MV-4-11 (cell line): ENCODE measurements around the gene SPATA6L.

Source experiments
- DNase-seq: peaks from one replicate; lab custom pipeline; 2025; lab: John Stamatoyannopoulos, UW

Gene SPATA6L

DNA sequence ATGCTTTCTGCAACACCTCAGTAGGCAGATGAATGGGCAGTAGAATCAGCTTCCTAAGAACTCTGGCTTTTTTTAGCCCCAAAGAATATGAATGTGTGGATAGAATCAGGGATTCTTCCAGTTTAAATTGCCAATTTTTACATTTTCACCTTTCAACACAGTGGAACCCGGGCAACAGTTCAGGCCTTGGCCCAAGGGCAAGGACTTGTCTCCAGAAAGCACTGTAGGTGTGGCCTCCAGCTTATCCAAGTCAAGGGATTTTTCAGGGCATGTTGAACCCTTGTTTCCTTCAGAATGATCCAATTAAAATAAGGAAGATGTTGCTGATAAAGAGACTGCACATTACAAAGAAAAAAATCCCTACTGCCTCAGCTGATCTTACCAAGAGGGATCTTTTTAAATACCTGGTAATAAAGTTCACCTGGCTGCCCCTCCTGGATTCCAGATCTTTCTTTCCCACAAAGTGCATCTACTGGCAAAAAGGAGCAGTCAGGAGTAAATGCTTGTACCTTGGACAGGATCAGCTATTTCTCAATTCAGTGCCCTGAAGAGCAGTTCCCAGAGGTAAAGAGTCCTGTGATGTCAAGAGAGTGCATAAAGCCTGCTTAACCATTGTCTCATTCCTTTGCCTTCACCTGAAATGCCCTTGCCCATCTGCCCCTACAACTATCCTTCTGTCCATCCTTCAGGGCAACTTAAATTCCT lies 84.3 kb downstream of the SPATA6L start:
- DNase-seq = no peak

DNA sequence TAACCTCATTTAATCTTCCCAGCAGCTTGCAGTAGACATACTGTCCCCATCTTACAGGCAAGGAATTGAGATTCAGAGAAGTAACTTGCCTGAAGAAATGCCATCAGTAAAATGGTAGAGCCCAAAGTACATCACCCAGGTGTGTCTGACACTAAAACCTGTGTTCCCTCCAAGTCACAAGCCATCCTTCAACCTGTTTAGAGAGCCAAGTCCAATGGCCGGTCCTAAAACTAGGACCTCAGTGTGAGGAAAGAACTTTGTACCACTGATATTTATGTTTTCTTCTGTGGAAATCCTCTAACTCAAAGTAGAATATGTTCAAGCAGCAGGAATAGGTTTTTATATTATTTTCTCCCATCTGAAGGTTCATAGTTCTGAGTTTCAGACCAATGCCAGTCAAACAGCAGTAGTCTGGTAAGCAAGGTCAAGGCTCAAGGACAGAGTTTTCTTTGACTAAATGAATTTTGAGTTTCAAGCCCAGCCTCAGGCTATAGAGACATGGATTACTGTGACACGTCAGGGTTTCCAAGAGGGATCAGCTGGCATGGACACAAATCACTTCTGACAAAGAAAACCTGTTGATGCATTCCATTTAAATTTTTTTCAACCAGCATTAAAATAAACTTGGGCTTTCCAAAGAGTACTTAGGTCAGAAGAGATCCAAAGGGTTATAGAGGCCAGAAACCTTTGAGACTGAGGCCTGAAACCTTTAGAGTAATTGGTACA lies 85.1 kb downstream of the SPATA6L start:
- DNase-seq = no peak

DNA sequence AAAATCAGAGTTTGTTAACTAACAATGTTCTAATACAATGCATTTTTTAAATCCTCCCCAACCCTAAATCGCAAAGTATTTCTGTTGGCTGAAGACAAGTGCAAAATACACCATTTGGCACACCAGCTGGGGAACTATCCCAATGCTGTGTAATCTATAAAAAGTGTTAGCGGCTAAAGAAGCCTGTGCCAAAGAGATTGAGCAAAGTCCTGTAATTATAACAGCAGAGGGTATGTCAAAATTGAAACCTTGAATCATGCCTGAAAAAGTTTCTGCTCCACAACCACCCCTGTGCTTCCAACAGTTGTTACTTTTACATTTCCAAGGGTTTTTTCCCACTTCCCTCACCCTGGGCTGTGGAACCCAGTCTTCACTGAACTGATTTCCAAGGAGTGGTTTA lies 87.3 kb downstream of the SPATA6L start:
- DNase-seq = no peak

DNA sequence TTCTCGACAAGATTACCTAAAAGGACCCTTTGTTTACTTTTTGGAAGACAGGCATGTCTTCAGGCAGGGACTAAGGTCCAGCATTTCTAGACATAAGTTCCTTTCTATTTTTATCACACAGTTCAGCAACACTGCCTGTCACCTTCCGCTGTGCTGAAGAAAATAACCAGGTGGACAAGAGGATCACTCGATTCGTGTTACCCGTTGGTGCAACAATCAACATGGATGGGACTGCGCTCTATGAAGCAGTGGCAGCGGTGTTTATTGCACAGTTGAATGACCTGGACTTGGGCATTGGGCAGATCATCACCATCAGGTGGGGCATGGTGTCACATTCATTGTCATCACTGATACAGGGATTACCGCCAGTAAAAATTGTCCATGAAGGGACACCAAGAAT lies 89.8 kb downstream of the SPATA6L start:
- no peak for DNase-seq

DNA sequence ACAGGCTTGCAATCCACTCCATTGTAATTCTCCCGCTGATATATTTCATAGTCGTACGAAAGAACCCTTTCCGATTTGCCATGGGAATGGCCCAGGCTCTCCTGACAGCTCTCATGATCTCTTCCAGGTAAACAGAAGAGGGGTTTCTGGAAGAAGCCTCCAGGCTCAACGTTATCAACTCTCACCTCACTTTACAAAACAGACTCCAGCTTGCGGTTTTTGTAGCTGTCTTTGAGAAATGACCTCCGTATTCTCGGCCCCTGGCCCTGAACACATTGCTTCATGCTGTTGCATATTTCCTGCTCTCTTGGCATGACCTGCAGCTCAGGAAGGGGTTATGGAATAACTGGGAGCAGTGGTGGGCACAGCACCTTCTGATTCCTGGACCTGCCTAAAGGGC lies 90.3 kb downstream of the SPATA6L start:
- no peak for DNase-seq

DNA sequence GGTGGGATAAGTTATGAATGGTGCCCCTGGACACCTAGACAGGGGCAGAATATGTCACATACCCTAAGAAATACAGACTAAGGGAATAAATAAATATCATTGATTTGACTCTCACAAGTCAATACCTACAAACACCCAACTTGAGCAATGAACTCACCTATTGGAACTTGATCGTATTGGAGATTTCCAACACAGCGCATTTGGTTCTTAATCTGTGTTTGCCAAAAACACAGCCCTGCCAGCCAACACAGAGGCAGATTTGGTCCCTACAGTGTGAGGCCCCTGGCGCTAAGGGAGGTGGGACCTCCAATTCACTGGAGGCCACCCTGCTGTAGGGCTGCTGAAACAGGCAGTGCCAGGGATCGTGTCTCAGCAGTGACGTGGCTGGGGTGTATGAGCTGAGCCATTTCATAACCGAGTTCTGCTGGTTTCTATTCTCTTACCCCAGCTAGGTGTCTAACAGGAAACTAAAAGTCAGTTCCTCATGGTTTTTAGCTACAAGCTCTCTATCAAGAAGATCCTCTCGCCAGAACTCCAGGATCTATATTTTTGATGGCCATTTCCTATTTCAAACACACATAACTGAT lies 91.5 kb downstream of the SPATA6L start:
- no peak for DNase-seq

DNA sequence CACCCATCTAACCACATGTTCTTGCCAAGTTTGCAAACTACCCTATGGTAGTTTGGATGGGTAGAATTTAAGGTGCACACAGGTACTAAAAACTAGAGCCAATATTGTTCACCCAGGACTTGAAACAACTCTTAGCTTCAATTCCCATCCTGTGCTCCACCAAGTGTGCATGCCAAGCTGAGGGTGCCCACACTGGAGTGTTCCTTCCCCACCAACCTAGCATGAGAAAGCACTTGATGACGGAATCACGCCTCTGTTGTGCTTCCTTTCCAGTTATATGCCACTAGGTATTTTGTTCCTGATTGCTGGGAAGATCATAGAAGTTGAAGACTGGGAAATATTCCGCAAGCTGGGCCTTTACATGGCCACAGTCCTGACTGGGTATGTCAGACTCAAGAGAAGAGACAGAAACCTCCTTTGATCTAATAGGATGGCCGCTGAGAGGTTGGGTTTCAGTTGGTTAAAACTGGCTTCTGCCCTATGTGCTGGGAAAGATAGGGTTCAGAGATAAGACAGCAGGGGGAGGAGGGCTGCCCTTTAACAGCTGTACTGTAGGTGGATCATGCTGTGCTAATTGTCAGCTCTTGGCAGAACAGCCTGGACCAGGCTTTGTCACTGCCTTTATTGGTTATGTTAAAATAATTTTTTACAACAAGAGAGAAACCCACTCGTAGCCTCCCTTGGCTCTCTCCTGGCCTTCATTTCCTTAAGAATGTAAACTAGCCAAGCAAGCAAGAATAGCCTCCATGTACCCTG lies 92.5 kb downstream of the SPATA6L start:
- no peak for DNase-seq

DNA sequence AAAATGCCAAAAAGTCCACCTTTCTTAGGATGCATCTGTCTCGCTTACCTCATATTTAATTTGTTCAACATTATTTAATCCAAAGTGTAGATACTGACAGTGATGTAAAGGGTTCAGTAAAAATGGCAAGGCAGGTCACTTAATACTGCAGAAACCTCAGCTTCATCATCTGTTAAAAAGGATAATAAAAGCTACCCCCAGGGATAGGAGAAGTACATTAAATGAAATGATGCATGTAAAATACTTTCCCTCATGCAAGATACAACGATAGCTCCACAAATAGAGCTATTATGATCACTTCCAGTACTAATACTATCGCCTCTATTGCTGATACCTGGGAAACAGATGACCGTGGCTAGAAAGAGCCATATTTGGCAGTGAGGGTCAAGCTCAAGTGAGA lies 93.1 kb downstream of the SPATA6L start:
- no peak for DNase-seq

DNA sequence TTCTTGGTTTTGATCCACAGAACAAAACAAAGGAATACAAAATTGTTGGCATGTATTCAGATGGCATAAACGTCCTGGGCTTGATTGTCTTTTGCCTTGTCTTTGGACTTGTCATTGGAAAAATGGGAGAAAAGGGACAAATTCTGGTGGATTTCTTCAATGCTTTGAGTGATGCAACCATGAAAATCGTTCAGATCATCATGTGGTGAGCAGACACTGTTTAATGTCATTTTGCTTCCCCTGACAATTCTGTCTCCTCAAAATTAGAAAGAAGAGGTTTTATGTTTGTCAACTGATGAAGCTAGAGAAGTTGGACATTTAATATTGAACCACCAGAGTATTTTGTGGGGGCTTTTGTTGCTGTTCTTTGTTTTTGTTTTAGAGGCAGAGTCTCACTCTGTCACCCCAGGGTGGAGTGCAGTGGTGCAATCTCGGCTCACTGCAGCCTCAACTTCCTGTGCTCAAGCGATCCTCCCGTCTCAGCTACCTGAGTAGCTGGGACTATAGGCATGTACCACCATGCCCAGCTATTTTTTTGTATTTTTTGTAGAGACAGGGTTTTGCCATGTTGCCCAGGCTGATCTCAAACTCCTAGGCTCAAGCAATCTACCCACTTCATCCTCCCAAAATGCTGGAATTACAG lies 94.0 kb downstream of the SPATA6L start:
- DNase-seq = no peak

DNA sequence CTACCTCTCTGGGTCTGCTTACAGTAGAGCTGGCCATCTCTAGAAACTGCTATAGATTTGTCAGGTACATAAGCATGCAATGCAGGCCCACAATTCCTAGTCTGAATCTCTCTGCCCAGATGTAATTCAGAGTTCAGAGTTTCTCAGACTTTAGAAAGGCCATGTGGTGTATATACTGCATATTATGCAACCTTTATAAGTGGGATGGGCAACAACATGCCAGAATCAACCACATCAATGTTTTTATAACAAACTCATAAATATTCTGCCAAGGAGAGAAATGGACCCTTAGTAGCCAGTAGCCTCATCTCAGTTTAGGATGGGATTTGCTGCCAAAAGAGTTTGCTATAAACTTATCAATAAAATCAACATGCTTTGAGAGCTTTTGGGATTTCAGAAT lies 97.2 kb downstream of the SPATA6L start:
- no peak for DNase-seq

DNA sequence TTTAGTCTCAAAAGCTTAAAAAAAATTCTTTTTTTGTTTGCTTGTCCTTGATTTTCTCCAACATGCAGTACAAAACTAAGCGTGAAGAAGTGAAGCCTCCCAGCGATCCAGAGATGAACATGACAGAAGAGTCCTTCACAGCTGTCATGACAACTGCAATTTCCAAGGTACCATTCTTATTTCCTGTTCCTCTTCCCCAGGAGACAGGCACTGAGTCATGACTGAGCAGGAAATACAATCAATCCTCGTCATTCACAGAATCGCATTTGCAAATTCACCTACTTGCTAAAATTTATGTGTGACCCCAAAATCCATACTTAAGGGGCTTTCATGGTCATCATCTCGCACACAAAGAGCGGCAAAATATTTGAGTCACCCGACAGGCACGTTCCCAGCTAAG lies 98.7 kb downstream of the SPATA6L start:
- DNase-seq = no peak

DNA sequence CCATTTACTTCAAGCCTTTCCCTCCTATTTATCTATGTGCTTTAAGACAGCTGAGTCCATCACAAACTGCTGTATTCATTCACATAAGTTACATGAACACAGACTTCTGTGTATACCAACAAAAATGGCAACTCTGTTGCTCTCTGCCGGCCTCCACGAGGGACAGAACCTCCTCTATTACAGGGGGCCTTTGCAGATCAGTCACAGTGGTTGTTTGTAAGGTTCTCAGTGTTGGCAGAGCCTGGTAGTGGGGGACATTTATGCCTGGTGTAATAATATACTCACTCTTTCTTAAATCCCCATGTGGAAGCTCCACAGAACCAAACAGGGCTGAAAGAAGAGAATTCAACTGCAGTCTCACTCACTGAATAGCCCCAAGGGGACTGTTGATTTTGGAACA lies 99.5 kb downstream of the SPATA6L start:
- no peak for DNase-seq

DNA sequence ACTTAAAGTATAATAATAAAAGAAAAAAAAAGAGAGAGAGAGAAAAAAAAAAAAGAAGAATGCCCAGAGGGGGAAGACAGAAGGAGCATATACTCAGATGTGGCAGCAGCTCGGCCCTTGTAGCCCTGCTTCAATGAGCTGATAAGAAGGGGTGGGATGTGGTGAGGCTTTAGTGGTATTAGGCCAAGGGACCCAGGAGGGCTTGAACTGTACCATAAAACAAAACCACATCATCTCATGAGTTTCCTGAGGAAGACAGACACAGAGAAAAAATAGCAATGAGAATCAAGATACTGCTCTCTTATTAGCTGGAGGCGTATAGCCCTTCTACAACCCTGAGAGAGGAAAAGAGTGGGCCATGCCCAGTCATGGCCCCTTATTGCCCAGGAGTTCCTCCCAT lies 103.2 kb downstream of the SPATA6L start:
- DNase-seq = no peak

DNA sequence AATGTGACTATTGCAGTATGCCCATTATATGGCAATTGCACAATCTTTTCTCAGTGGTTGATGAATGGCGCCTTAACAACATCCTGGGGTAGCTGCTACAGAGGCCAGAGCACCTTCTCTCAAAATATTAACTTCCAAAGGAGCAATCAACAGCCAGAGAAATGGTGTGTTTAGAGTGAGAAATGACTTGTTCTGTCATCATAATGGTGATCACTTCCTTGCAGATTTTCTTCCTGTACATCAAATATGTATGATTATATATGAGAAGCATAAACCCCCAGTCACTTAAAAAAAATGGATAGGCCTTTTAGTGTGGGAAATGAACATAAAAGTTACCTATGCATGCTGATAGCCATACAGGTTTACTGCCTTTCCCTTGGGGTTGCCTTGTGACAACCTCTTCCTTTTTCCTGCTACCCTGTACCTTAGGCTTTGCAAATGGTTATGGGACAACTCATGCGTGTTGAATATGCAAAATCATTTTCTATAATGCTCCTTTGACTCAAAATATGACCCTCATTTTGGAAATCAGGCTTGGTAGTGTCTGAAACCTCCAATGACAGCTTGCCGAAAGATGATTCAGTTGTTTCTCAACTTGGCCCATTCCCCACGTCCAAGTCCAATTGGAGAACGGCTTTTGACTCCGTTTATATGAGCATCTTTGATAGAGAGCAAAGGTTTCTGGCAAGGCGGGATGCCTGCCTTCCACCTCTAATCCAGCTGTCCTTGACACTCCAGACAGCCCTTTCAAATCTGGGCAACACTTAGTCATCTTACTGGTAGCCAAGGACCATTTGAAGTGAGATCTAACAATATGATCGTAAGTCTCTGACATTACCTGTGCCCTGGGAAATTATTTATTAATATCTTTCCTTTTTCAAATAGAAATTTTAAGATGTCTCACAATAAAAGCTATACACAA lies 106.8 kb downstream of the SPATA6L start:
- no peak for DNase-seq

DNA sequence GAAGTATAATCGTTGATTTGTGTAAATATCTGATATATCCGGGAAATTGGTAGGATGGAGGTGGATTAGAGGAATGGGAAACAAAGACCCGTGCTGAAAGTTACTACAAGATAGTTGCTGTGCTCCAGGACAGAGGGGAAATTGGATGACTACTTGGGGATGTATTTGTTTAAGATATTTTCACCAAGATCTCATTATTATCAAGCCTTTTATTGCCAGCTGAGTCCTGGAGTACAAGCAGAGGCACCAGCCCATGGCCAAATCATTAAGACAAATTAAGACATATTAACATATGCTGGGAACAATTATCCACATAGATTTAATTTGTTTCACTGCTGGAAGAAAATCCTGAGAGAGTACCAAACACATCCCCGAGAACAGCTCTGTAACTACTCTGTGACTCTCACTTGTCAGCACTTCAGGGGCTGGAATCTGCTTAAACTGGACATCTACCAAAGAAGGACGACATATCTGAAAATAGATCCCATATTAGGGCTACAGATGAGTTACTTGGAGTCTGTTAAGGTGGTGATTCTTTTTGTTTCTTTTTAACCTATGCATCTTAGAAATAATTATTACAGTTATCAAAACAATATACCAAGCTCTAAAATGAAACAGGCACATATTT lies 107.8 kb downstream of the SPATA6L start:
- no peak for DNase-seq

DNA sequence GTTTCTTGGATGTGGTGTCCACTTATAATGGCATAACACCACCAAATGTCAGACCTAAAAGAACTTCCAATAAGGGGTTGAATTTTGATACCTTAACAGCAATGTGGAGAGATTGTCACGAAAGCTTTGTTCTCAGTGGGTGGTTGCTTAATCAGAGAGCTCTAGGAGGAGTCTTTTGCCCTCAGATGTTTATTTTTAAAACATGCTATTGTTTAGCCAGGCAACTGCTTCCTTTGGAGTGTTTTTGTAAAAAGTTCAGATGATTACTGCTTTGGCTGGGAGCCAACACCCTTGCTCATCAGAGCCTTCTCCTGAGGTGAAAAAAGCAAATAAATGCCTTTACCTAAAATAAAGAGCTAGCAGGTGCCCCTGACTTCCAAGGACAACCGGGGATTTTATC lies 111.0 kb downstream of the SPATA6L start:
- DNase-seq = no peak

DNA sequence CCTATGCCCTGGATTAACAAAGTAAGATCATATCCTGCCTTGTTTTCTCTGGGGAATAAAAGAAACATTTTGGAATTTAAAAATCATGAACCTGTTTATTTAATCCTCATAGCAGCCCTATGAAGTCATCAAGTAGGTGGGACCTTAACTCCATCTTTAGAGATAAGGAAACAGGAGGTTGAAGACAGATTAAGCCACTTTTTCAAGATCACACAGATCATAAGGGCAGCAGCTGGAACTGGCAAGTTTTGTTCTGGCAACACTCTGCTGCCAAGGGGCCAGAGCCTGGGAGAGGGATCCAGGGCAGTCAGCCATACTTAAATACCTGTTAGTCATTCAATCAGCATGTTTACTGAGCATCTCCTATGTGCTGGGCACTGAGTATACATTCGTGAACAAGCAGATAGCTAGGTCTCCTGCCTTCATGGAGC lies 112.3 kb downstream of the SPATA6L start:
- DNase-seq = no peak

DNA sequence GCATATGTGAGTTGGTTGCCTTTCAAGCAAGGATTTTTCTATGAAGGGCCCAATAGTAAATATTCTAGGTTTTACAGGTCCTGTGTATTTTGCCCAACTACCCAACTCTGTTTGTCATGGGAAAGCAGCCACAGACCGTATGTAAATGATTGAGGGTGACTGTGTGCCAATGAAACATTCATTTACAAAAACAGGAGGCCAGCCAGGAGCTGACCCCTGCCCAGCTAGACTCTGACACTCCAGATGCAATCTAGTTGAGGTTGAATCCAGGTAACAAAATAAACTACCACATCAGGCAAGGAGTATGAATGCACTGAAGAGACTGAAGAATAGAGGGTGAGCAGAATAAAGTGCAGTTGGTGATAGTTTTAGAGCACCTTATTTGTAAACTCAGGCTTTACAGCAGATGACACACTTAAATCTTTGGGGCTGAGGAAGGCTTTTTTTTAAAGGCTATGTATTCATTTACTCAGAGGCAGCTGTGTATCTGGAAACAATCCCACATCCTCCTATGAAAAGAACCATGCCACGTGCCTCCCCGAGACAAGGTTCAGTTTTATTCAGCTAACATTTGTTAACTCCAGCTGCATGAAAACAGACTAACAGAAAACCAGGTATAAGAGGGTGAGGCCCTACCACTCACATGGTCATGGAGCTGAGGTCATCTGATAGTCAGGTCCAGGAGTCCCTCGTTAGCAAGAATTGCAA lies 115.3 kb downstream of the SPATA6L start:
- no peak for DNase-seq

DNA sequence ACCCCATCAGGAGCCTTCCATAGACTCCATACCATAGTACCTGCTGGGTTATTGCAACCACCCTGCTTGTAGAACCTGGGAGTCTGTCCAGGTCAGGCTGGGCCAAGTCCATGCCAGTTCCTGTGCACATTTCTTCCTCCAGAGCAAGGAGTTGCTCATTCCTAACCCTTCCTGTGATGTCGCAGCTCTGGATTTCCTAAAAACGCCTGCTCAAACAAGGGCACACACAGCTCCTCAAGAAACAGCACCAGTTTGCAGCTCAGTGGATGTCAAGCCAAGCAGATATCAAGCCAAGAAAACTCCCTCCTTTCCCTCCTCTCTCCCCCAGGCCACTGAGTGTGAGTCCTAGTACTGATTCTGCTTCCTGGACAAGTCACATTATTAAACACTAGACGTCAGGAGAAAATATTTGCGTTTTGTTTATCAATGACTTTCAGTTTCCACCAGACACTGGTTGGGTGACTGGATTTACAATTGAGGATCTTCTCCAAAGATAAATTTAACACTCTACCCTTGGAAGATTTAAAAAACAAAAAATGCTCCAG lies 116.5 kb downstream of the SPATA6L start:
- DNase-seq = no peak
